SK-N-SH (cell line): ENCODE data around the gene APLN. TPM values are rescaled to one million over a fixed set of nuclear protein-coding genes. Genes with fewer than 3 reads are reported as not detected.
A peak's percentile ranks its signal among the peaks of the same experiment; 100 is the strongest.

Source experiments
- CTCF ChIA-PET: fragments of 300-600, 350-600 bp; formaldehyde crosslinking; extraction: SDS; loops from one replicate; lab custom pipeline; 2021; lab: Yijun Ruan, JAX
- POLR2A ChIA-PET: fragments of 350-600 bp; sonication (Branson Sonifier 250); formaldehyde crosslinking; extraction: SDS; loops from one replicate; lab custom pipeline; 2020; ENCODE audit warnings: antibody characterized with exemption, inconsistent platforms; lab: Yijun Ruan, JAX
- DNase-seq: peaks from one replicate; pipeline ENCODE4 v3.0.0; 2012
- H2AFZ ChIP-seq: fragments of 200-600 bp; sonication (generic); 2 replicates; pipeline ENCODE4 v1.8.1; 2016; ENCODE audit warnings: antibody characterized with exemption, mild to moderate bottlenecking, low read depth
- H3F3A ChIP-seq: fragments of 200-600 bp; sonication (generic); replicated peaks from 2 replicates; pipeline ENCODE3; 2016; ENCODE audit warnings: antibody characterized with exemption, mild to moderate bottlenecking; ENCODE audit not compliant: insufficient read depth
- H3K27ac ChIP-seq, 2 experiments: fragments of 200-500 bp in 1 of 2; fragments of 200-600 bp in 1 of 2; sonication (Bioruptor generic) in 1 of 2; sonication (generic), shearing (Covaris generic) in 1 of 2; 2 replicates each; pipeline versions ENCODE4 v1.5.1 to v1.6.1; 2014 to 2016; ENCODE audit warnings: low read depth in 2 of 2, inconsistent platforms in 1 of 2, low read length in 1 of 2, mild to moderate bottlenecking in 1 of 2, mixed read lengths in 1 of 2
- H3K27me3 ChIP-seq: fragments of 200-600 bp; sonication (generic), shearing (Covaris generic); 2 replicates; pipeline ENCODE4 v1.6.1; 2016; ENCODE audit warnings: mixed run types; ENCODE audit not compliant: insufficient read depth
- H3K36me3 ChIP-seq, 2 experiments: fragments of 200-500 bp in 1 of 2; fragments of 200-600 bp in 1 of 2; sonication (Bioruptor generic) in 1 of 2; sonication (generic) in 1 of 2; replicated peaks in 1 of 2; 2 replicates each; pipeline versions ENCODE3 to v1.5.1; 2014 to 2016; ENCODE audit warnings: low read length in 1 of 2, mild to moderate bottlenecking in 1 of 2; ENCODE audit not compliant: insufficient read depth in 2 of 2, control insufficient read depth in 1 of 2
- H3K4me1 ChIP-seq, 2 experiments: fragments of 200-500 bp in 1 of 2; fragments of 200-600 bp in 1 of 2; sonication (Bioruptor generic) in 1 of 2; sonication (generic), shearing (Covaris generic) in 1 of 2; 2 replicates each; pipeline versions ENCODE4 v1.5.1 to v1.6.1; 2014 to 2016; ENCODE audit warnings: low read depth in 1 of 2, low read length in 1 of 2, mixed run types in 1 of 2; ENCODE audit not compliant: insufficient read depth in 2 of 2, control insufficient read depth in 1 of 2
- H3K4me2 ChIP-seq: fragments of 200-600 bp; sonication (generic), shearing (Covaris generic); 2 replicates; pipeline ENCODE4 v1.6.1; 2017; ENCODE audit warnings: mixed run types
- H3K4me3 ChIP-seq, 2 experiments: fragments of 200-500 bp in 1 of 2; fragments of 200-600 bp in 1 of 2; sonication (Bioruptor generic) in 1 of 2; sonication (generic), shearing (Covaris generic) in 1 of 2; 2 replicates each; pipeline versions ENCODE4 v1.5.1 to v1.8.1; 2014 to 2016; ENCODE audit warnings: low read depth in 2 of 2, inconsistent platforms in 1 of 2, low read length in 1 of 2, mild to moderate bottlenecking in 1 of 2, mixed read lengths in 1 of 2, moderate library complexity in 1 of 2
- H3K79me2 ChIP-seq: fragments of 200-600 bp; sonication (generic); 2 replicates; pipeline ENCODE4 v1.8.1; 2017; ENCODE audit warnings: mild to moderate bottlenecking; ENCODE audit not compliant: insufficient read depth
- H3K9ac ChIP-seq: fragments of 200-600 bp; sonication (generic); 2 replicates; pipeline ENCODE4 v1.6.1; 2017; ENCODE audit warnings: mixed run types
- H3K9me2 ChIP-seq: fragments of 200-600 bp; sonication (generic); 2 replicates; pipeline ENCODE4 v1.6.1; 2017; ENCODE audit warnings: mixed run types
- H3K9me3 ChIP-seq: fragments of 200-600 bp; sonication (generic); 2 replicates; pipeline ENCODE4 v1.6.1; 2017; ENCODE audit warnings: mixed run types, mild to moderate bottlenecking, moderate library complexity
- H4K20me1 ChIP-seq: fragments of 200-600 bp; sonication (generic); 2 replicates; pipeline ENCODE4 v1.6.1; 2017; ENCODE audit warnings: mild to moderate bottlenecking, mixed run types; ENCODE audit not compliant: insufficient read depth
- CHD2 ChIP-seq: fragments of 150-350 bp; IDR thresholded peaks from 2 replicates; pipeline ENCODE4 v1.6.1; 2018; ENCODE audit warnings: low read length; ENCODE audit not compliant: partially characterized antibody
- IRF3 ChIP-seq: fragments of 150-350 bp; IDR thresholded peaks from 2 replicates; pipeline ENCODE4 v1.6.1; 2016; ENCODE audit warnings: mild to moderate bottlenecking, low read depth, low read length
- MAX ChIP-seq: IDR thresholded peaks from 2 replicates; pipeline ENCODE4 v1.4.0; 2012; ENCODE audit warnings: low read depth
- MEF2A ChIP-seq: IDR thresholded peaks from 2 replicates; pipeline ENCODE4 v1.4.0; 2012; ENCODE audit warnings: low read depth, borderline replicate concordance
- NFIC ChIP-seq: IDR thresholded peaks from 2 replicates; pipeline ENCODE4 v1.4.0; 2012; ENCODE audit warnings: borderline replicate concordance
- RAD21 ChIP-seq: IDR thresholded peaks from 2 replicates; pipeline ENCODE4 v1.6.1; 2012; ENCODE audit warnings: mild to moderate bottlenecking, low read length
- RCOR1 ChIP-seq: fragments of 150-350 bp; IDR thresholded peaks from 2 replicates; pipeline ENCODE4 v1.6.1; 2017; ENCODE audit warnings: antibody characterized with exemption, low read length
- RFX5 ChIP-seq: IDR thresholded peaks from 2 replicates; pipeline ENCODE4 v1.6.1; 2012; ENCODE audit warnings: mild to moderate bottlenecking, improper control_type of control experiment, low read length
- SIN3A ChIP-seq: IDR thresholded peaks from 2 replicates; pipeline ENCODE4 v1.6.1; 2012; ENCODE audit warnings: low read depth, mild to moderate bottlenecking, low read length, moderate library complexity, borderline replicate concordance
- TCF12 ChIP-seq: IDR thresholded peaks from 2 replicates; pipeline ENCODE4 v1.4.0; 2012
- USF2 ChIP-seq: fragments of 150-350 bp; IDR thresholded peaks from 2 replicates; pipeline ENCODE4 v1.6.1; 2017; ENCODE audit warnings: antibody characterized with exemption, low read length, low read depth, borderline replicate concordance
- YY1 ChIP-seq: IDR thresholded peaks from 2 replicates; pipeline ENCODE4 v1.4.0; 2012; ENCODE audit warnings: low read depth, mild to moderate bottlenecking
- WGBS: methylation state at CpG from one replicate; pipeline ENCODE4 v1.1.6; 2017; ENCODE audit warnings: low lambda C conversion rate; 5-methylcytosine and 5-hydroxymethylcytosine counted together
- polyA plus RNA-seq, 3 experiments: library from polyadenylated mRNA; depleted of rRNA; stranded (reverse); fragments of >200 nt; gene quantifications; 2 replicates each; pipeline ENCODE4 v1.2.3, GENCODE V29; 2012

APLN gene
- polyA plus RNA-seq, 1 of the 3 experiments (the other 2 are of a cell fraction): 0.82 TPM

- Histone ChIP-seq H3K4me3 (no peak overlapping the region), H3K79me2 (no peaks in the 10 kb centered on the region), H2AFZ (no peak overlapping the region), H3K4me1 (peaks cover 1 to 48% of the 10 kb centered on the region in 2 experiments; a peak in 2 of 4 replicates), H3K9me3 (no peaks in the 10 kb centered on the region), H3K36me3 (no peaks in the 10 kb centered on the region), H3K27me3 (peaks cover 54% of the 10 kb centered on the region), H3K9ac (no peak overlapping the region), H3K27ac (no peak overlapping the region), H3F3A (peaks cover under 1% of the 10 kb centered on the region), H3K4me2 (no peak overlapping the region), H3K9me2 (no peaks in the 10 kb centered on the region), H4K20me1 (no peaks in the 10 kb centered on the region)
- no peak for DNase-seq
- ChIA-PET POLR2A (no interaction called here), CTCF (interaction anchor here (1.0 to 11.6 kb wide), 2 partner anchors 9 to 176 kb away, joined by 3 to 109 read pairs; no protein-coding TSS in a partner anchor)
- WGBS: 63% methylated on average over 14 of the region's 14 CpGs
- TF ChIP-seq RAD21 (no peak), MAX (no peak)
- TF ChIP-seq, all 33 proteins: peak for 0
Measured at GRCh38 chrX:129647418-129648410, 7.0 kb downstream of the APLN start.

GRCh38 chrX:129646566-129647417 is 8.0 kb downstream of the APLN start:
- no peak for TF ChIP-seq USF2
- no peak for TF ChIP-seq RFX5
- TF ChIP-seq MEF2A: no peak
- no peak for TF ChIP-seq YY1
- no peak for TF ChIP-seq RCOR1
- no peak for TF ChIP-seq TCF12
- no peak for TF ChIP-seq RAD21
- TF ChIP-seq NFIC: no peak
- TF ChIP-seq CHD2: no peak
- no peak for TF ChIP-seq IRF3
- TF ChIP-seq SIN3A: no peak
- TF ChIP-seq MAX: no peak
- Histone ChIP-seq H3K4me1 (peaks cover 7 to 45% of the 10 kb centered on the region in 2 experiments; a peak in 2 of 4 replicates), H3K79me2 (no peaks in the 10 kb centered on the region), H4K20me1 (no peaks in the 10 kb centered on the region), H3K9me3 (no peaks in the 10 kb centered on the region), H3K27ac (no peak overlapping the region; a peak in 1 of 4 replicates), H3K9me2 (no peaks in the 10 kb centered on the region), H2AFZ (no peak overlapping the region), H3K4me2 (no peak overlapping the region), H3K9ac (no peak overlapping the region), H3K27me3 (peaks cover 47% of the 10 kb centered on the region), H3K4me3 (no peak overlapping the region), H3K36me3 (no peaks in the 10 kb centered on the region), H3F3A (peaks cover 4% of the 10 kb centered on the region)
- DNase-seq: peak; percentile 41
- ChIA-PET CTCF (interaction anchor here (1.0 to 11.6 kb wide), 3 partner anchors 8 to 177 kb away, joined by 3 to 109 read pairs (median 8); no protein-coding TSS in a partner anchor), POLR2A (no interaction called here)
- WGBS: 41% methylated on average over 9 of the region's 13 CpGs
